Chondrocyte (in vitro differentiated cells): ENCODE results near the gene ID3. TPM values are rescaled to one million over a fixed set of nuclear protein-coding genes. Genes with fewer than 3 reads are reported as not detected.
A peak's percentile ranks its signal among the peaks of the same experiment; 100 is the strongest.

Experiments used
- DNase-seq: peaks from one replicate; pipeline ENCODE4 v3.0.0; 2021; ENCODE audit warnings: mixed read lengths, low spot score
- H3K27ac Mint-ChIP-seq: one replicate; pipeline ENCODE4 v1.8.0; 2021; ENCODE audit warnings: mild to moderate bottlenecking, moderate library complexity, mixed read lengths; ENCODE audit not compliant: unreplicated experiment
- H3K27me3 Mint-ChIP-seq: 2 replicates; pipeline ENCODE4 v1.8.0; 2021; ENCODE audit warnings: low read depth, mixed read lengths
- H3K36me3 Mint-ChIP-seq: 2 replicates; pipeline ENCODE4 v1.8.0; 2021; ENCODE audit warnings: low read depth, mixed read lengths
- H3K4me1 Mint-ChIP-seq: 2 replicates; pipeline ENCODE4 v1.8.0; 2021; ENCODE audit warnings: low read depth, mild to moderate bottlenecking, mixed read lengths
- H3K4me3 Mint-ChIP-seq: one replicate; pipeline ENCODE4 v1.8.0; 2021; ENCODE audit warnings: mild to moderate bottlenecking, moderate library complexity, mixed read lengths; ENCODE audit not compliant: unreplicated experiment
- H3K9me3 Mint-ChIP-seq: 2 replicates; pipeline ENCODE4 v1.8.0; 2021; ENCODE audit warnings: low read depth, mixed read lengths
- total RNA-seq: library from RNA; stranded (reverse); gene quantifications from 3 replicates; pipeline ENCODE4 v1.2.1, GENCODE V29; 2021
- TF ChIP-seq, protein P1 (sequence below): fragments of 200-600 bp; sonication (generic); IDR thresholded peaks from 2 replicates; pipeline ENCODE4 v1.5.0; 2021; ENCODE audit warnings: antibody characterized with exemption, mild to moderate bottlenecking, moderate library complexity

Gene ID3
- total RNA-seq, 1 donor from 2014 or later, result 81.8 TPM

DNA sequence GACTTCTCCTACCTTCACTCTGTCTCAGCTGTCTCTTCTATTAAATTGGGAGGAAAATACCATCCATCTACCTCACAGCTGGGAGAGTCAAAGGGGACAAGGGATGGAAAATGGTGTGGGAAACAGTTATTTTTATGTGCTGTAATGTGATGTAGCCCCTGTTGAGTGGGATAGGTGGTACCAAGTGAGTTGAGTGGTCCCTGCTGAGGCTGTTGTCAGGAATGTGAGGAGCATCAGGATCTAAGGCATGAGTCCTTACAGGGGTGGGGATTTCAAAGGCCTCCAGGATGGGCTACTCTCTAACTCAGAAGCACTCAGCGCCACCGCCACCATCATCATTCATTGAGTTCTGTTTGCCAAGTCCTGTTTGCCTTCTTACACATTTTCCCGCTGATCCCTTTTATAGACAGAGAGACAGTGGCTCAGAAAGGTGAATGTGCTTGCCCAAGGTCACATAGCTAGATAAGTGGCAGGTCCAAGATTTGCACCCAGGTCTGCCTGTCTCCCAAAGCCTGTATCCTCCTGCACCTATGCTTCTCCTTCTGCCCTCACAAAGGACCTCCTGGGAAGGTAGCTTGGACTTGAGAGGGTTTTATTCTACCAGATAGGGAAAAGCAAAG is 4.6 kb upstream of the ID3 start:
- DNase-seq, result peak; percentile 20
- peak overlapping the region; percentile 99 for H3K27ac Mint-ChIP-seq
- H3K27me3 Mint-ChIP-seq, result no peaks in the 10 kb centered on the region
- peaks cover 76% of the 10 kb centered on the region for H3K4me1 Mint-ChIP-seq
- H3K4me3 Mint-ChIP-seq, result peak overlapping the region; percentile 68
- no peaks in the 10 kb centered on the region for H3K9me3 Mint-ChIP-seq
- no peaks in the 10 kb centered on the region for H3K36me3 Mint-ChIP-seq
- TF ChIP-seq, protein P1, sequence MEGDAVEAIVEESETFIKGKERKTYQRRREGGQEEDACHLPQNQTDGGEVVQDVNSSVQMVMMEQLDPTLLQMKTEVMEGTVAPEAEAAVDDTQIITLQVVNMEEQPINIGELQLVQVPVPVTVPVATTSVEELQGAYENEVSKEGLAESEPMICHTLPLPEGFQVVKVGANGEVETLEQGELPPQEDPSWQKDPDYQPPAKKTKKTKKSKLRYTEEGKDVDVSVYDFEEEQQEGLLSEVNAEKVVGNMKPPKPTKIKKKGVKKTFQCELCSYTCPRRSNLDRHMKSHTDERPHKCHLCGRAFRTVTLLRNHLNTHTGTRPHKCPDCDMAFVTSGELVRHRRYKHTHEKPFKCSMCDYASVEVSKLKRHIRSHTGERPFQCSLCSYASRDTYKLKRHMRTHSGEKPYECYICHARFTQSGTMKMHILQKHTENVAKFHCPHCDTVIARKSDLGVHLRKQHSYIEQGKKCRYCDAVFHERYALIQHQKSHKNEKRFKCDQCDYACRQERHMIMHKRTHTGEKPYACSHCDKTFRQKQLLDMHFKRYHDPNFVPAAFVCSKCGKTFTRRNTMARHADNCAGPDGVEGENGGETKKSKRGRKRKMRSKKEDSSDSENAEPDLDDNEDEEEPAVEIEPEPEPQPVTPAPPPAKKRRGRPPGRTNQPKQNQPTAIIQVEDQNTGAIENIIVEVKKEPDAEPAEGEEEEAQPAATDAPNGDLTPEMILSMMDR, result no peak

DNA sequence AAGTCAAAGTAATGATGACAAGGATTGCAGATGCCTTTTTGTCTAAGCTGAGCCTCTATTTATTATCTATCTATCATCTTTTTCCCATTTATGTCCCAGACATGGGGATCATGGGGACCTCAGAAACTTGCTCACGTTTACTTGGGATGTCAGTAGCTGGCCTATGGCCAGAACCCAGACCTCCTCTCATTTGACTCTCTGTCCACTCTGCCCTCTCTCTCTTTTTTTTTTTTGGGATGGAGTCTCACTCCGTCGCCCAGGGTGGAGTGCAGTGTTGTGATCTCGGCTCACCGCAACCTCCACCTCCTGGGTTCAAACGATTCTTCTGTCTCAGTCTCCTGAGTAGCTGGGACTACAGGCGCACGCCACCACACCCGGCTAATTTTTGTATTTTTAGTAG is 3.7 kb upstream of the ID3 start:
- peak overlapping the region; percentile 68 for H3K4me3 Mint-ChIP-seq
- no peaks in the 10 kb centered on the region for H3K9me3 Mint-ChIP-seq
- H3K4me1 Mint-ChIP-seq, result peaks cover 71% of the 10 kb centered on the region
- no peaks in the 10 kb centered on the region for H3K27me3 Mint-ChIP-seq
- peak; percentile 24 for DNase-seq
- H3K27ac Mint-ChIP-seq, result peak overlapping the region; percentile 99
- H3K36me3 Mint-ChIP-seq, result no peaks in the 10 kb centered on the region
- TF ChIP-seq, protein P1, result no peak

DNA sequence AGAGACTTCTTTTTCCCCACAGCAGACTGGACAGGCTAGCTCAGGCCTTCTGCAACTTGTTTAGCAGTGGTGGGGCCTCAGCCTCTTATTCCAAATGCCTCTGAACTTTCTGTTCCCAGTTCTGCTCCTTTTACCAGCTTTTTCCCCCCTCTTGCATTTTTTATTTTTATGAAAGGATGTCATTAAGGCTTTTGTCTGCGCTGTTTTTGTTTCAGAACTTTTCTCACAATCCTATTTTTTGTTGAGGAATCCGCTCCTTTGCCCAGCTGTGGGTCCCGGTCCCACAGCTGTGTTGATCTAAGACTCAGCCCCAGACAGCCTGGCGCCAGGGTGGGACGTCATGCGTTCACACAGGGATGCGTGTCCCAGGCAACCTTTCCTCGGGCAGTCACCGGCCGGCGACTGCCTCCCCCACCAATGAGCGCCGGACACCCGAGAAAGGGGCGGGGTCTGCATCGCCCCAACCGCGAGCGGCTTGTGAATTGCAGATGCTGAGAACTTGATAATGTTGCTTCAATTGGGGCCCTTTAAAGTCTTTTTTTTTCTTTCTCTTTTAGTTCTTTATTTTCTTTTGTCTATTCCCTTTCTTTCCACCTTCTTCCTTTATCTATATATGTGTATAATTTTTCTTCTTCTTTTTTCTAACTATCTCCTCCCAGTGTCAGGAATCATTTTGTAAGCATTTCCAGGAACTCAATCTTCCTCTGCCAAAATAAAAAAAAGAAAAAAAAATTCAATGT is 3.0 kb upstream of the ID3 start:
- peak; percentile 99 for DNase-seq
- Mint-ChIP-seq H3K4me1 (peaks cover 72% of the 10 kb centered on the region), H3K27ac (peak overlapping the region; percentile 99), H3K4me3 (peak overlapping the region; percentile 68), H3K9me3 (no peaks in the 10 kb centered on the region), H3K36me3 (peaks cover 4% of the 10 kb centered on the region), H3K27me3 (no peaks in the 10 kb centered on the region)
- TF ChIP-seq, protein P1, result no peak

DNA sequence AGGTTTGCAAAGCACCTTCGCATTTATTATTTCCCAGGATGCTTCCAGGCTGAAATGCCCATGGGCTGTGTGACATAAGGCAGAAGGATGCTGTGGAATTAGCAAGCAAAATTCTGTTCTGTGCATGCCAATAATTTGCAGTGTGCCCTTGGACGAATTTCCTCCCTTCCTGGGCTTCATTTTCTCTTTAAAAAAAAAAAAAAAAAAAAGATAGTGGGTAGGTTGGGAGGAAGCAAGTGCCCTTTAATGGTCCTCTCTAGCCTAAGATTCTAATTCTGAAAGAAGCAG is 2.5 kb upstream of the ID3 start:
- TF ChIP-seq, protein P1, result no peak
- Mint-ChIP-seq H3K9me3 (no peaks in the 10 kb centered on the region), H3K27me3 (no peaks in the 10 kb centered on the region), H3K36me3 (peaks cover 8% of the 10 kb centered on the region), H3K4me1 (peaks cover 75% of the 10 kb centered on the region), H3K4me3 (peak overlapping the region; percentile 68), H3K27ac (peak overlapping the region; percentile 99)
- DNase-seq, result no peak

DNA sequence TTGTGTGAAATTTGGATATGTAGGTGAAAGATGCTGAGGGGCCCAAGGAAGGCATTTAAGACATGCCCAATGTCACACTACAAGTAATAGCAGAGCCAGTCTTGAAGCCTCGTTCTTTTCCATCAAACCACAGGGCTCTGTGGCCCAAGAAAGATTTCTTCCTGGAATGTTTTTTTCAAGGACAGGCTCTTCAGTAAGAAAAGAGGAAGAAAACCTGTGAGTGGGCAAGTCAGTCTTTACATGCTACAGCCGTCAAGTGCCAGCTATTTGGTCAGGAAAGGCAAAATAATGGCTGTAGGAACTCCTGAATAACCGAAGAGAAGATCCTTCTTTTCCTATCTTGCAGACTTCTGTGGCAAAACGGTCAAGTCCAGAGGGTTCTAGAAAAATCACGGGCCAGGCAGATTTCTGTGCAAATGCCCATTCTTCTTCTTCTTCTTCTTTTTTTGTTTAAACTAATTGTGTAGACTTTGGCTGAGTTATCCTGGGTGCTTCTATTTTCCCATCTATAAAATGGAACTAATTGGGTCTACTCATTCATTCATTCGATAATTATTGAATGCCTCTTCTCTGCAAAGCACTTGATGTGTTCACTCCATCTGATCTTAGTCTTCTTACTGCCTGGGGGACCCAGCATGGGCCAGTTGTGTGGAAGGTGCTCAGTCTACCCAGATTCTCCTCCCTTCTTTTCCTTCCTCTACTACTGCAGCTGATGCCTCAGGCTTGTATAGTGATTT is 1.9 kb upstream of the ID3 start:
- Mint-ChIP-seq H3K4me3 (peak overlapping the region; percentile 35), H3K9me3 (no peaks in the 10 kb centered on the region), H3K4me1 (peaks cover 80% of the 10 kb centered on the region), H3K36me3 (peaks cover 8% of the 10 kb centered on the region), H3K27ac (peak overlapping the region; percentile 99), H3K27me3 (no peaks in the 10 kb centered on the region)
- TF ChIP-seq, protein P1, result no peak
- no peak for DNase-seq
